ENCODE data around the gene CSF2.

DNA sequence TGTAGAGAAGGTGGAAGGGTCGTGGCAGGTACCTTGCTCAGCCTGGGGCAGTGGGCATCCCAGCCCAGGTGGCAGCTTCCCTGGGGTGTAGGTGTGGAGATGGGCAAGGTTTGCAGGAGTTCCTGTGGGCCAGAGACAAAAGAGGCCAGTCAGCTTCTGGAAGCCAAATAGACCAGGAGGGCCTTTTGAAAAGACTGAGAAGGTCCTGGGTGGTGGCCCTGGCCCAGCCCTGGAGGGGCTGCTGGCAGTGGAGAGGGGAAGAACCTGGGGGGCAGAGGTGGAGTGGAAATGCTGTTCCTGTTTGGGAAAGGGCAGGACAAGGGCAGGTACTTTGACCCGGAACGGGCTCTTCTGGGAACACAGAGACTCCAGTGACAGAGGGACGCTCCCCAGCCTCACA is 20.1 kb upstream of the CSF2 start:
- TF ChIP-seq, protein P1, sequence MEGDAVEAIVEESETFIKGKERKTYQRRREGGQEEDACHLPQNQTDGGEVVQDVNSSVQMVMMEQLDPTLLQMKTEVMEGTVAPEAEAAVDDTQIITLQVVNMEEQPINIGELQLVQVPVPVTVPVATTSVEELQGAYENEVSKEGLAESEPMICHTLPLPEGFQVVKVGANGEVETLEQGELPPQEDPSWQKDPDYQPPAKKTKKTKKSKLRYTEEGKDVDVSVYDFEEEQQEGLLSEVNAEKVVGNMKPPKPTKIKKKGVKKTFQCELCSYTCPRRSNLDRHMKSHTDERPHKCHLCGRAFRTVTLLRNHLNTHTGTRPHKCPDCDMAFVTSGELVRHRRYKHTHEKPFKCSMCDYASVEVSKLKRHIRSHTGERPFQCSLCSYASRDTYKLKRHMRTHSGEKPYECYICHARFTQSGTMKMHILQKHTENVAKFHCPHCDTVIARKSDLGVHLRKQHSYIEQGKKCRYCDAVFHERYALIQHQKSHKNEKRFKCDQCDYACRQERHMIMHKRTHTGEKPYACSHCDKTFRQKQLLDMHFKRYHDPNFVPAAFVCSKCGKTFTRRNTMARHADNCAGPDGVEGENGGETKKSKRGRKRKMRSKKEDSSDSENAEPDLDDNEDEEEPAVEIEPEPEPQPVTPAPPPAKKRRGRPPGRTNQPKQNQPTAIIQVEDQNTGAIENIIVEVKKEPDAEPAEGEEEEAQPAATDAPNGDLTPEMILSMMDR (IDR thresholded peaks at IDR 0.05), result no peak
- TF ChIP-seq EZH2 (IDR thresholded peaks at IDR 0.05; ENCODE audit: borderline replicate concordance, insufficient read depth, low read depth, low read length, poor library complexity, severe bottlenecking), result no peak

Data from B cell (primary cell).